Nucleus accumbens (tissue), 56 donors: ENCODE measurements around the gene TTC3.

ENCODE experiments used
- DNase-seq, 56 donors: peaks; one replicate each; lab custom pipeline; 2025; lab: John Stamatoyannopoulos, UW

TTC3 gene

GRCh38 chr21:37058261-37058660, 14.8 kb upstream of the TTC3 start:
- DNase-seq: peak in 5 of 56 donors; percentile 8 to 23 (median 15)

- DNase-seq: no peak
Observed at GRCh38 chr21:37059181-37059580, 13.9 kb upstream of the TTC3 start.

GRCh38 chr21:37060296-37060695, 12.8 kb upstream of the TTC3 start:
- DNase-seq: peak in 34 of 56 donors; percentile 8 to 76 (median 38)

DNA sequence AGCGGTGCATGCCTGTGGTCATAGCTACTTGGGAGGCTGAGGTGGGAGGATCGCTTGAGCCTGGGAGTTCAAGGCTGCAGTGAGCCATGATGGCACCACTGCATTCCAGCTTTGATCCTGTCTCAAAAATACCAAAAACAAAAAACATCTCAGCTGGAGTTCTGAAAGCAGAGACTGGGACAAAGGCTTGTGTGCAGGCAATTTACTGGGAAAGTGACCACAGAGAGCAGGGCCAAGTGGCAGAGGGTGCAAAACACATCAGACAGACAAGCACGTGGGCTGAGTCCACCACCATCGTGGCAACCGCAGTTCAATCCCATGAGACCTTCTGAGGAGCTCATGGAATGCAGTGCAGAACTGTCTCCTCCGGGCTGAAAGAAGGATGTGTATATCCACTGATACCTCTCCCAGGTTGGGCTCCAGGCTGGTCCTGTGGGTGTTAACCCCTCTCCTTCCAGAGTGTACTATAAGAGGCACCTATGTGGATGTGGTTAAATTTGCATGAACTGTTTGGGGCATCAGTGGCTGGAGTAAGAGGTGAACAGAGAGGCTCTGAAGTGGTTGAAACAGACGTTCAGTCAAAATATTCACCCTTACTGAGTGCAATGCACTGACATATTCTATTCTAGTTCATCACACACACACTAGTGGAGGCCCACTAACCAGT, 11.0 kb upstream of the TTC3 start:
- no peak for DNase-seq

DNA sequence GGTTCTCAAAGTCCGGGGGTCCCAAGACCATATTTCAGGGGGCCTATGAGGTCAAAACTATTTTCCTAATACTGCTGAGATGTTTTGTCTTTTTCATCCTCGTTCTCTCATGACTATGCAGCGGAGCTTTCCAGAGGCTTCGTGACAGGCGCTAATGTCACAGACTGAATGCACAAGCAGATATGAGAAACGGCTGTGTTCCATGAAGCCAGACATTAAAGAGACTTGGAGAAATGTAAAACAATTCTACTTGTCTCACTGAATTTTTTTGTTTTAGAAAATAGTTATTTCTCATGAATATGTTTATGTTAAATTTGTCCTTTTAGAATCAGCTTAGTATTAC, 10.5 kb upstream of the TTC3 start:
- peak in 1 of 56 donors; percentile 25 for DNase-seq

DNA sequence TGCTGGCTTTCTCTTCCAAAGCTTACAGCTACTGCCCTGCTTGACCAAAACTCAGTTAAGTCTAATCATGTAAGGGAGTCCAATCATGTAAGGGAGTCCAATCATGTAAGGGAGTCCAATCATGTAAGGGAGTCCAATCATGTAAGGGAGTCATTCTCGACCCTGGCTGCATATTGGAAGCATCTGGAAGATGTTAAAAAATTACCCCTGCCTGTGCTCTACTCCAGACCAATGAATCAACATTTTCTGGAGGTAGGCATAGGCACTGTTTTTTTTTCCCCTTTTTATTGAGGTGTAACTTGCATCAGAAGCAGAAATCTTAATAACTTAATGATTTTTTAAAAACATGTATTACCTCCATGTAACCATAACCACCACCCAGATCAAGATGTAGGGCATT, 9.6 kb upstream of the TTC3 start:
- DNase-seq: no peak

DNA sequence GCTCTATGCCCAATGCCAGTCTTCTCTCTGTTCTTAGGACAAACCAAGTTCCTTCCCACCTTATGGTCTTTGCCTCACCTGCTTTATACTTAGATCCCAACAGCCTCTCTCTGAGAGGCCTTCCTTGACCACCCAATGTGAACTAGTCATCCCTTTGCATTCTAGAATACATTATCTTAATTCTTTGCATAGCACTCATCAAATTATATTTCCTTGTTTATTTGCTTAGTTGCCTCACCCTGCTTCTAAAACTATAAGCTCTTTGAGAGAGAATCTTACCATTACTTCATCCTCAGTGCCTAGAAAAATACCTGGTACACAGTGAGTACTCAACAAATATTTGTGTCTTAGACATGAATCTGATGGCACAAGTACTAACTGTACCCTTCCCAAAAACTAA, 8.2 kb upstream of the TTC3 start:
- DNase-seq: no peak

DNA sequence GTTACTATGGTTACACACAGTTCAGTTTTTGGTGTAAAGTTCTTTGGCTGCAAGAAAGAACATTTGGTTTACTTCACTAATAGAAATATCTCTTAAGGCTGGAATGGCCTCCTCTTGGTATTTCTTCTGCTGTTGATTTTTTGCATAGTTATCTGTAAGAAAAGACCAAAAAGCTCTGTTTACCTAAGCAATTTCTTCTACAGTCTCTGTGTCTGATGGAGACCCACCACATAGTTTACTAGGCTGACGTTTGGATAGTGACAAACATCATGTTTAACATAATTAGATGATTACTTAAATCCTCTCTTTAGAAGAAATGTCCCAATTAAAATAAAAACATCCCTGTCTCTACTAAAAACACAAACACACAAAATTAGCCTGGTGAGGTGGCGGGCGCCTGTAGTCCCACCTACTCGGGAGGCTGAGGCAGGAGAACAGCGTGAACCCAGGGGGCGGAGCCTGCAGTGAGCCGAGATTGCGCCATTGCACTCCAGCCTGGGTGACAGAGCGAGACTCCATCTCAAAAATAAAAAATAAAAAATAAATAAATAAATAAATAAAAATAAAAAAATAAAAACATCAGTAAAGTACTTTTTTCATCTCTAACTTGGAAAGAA, 7.4 kb upstream of the TTC3 start:
- DNase-seq: no peak

DNA sequence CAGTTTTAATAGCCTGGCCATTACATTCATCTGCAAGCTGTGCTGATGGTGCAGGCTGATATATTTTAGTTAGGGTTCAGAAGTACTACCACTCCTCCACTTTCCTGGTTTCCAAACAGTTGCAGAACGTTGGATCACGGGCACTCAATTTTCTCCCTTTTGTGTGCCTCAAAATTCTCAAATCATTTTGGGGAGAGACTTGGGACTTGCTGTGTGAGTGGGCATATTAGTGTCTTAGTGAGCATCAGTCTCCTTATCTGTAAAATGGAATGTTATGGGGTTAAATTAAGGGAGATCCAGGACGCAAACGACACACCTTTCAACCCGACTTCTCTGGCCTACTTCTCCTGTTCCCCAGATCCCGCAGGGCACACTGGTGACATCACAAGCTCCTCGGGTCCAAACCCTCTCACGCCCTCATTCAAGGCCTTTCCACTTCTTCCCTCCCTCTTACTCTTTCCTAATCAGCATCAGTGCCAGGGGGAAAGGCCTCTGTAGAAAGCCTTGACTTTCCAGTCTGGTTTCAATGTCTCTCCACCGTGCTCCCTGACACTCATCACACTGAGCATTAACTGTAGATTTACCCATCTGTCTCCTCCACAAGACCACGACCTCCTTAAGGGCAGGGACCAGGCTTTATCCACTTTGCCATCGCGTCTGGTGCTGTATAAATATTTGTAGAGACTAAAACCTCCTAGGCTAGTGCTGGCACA, 1.3 kb upstream of the TTC3 start:
- DNase-seq: peak in 21 of 56 donors; percentile 12 to 60 (median 39)

DNA sequence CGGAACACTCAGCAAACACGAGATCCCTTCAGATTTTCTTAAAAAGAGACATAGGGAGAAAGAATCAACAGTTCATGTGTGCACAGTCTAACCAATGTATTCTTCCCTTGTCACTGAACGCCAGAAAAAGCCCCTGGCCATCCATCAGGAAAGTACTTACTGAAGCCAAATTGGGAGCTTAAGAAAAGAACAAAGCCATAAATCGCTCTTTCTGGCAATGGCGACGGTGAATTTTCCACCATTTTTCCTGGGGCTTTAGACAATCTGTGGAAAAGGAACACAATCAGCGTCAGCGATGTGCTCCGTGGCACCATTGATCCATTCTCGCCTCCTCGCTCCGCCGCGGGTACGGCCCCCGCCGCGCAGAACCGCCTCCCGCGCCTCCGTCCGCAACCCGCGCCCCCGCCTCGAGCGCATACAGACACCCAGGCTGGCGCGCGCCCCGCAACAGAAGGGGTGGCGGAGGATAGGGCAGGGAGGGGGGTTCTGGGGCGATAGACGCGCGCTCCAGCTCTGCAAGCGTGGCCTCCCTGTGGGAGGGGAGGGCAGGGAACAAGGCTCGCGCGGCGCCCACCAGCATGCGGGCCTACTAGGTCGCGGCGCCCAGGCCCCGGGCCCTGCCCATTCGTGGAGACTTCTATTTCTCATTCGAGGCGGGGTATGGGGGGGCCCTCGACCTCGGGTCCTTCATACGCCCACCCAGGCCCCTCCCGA, 623 bp upstream of the TTC3 start:
- peak in 51 of 56 donors; percentile 68 to 99 (median 93) for DNase-seq

DNA sequence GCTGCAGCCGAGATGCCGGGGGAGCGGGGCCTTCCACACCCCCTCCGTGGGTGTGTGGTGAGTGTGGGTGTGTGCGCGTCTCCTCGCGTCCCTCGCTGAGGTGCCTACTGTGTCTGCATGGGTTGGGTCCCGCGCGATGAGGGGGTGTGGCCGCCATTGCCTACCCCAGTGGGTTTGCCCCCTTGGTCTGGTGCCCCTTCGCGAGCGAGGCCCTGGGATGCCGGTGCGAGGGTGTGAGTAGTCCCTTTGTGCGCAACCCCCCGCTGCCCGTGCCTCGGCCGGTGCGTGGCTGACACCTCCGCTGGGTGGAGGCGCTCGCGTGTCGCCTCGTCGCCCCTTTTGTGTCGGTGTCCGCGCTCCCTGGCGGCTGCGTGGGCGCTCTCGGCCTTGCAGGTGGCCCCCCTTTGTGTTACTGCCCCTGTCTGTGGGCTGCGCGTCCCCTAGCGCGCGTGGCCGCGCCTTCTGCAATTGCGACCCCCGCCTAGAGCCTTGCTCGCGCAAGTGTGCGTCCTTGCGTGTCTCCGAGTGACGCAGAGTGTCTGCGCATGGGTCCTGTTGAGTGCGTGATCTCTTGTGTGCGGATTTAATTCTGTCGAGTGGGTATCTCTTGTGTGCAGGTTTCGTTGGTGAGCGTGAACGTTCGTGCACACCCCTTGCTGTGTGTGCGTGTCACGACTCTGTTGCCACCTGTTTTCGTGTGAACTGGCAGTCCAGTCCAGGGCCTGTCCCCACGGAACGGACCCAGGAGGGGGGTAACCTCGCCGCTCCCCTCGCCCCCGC, 553 bp downstream of the TTC3 start:
- peak in 54 of 56 donors; percentile 24 to 89 (median 77) for DNase-seq

DNA sequence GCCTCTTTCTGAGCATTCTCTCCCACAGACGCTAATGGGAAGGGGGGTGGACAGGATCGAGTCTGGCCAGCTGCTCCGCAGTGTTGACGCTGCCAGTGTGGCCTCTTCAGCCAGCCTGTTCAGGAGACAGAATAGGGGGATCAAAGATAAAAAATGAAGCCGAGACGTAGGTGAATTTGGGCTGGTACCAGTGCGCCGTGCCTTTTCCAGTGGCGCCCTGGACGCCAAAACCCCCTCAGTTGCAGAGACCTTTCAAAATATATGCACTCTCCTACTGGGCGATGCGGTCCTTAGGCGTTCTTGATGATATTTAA, 1.1 kb downstream of the TTC3 start:
- no peak for DNase-seq

DNA sequence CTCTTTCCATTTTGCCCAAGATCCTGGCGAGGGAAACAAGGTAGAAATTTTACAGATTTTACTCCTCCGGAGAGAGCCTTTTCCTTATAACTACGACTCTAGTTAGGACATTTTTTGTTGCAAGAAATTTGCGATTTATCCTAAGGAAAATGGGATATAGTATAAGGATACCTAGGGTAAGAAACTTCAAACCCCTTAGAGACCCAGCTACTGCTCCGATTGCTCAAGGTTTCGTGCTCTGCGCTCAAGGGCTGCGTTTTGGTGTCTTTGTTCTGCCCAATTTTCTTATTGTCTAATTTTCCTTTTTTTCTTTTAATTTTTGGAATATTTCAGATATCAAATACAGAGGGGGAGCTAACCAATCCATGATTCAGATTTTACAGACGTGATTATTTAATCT, 1.5 kb downstream of the TTC3 start:
- no peak for DNase-seq

DNA sequence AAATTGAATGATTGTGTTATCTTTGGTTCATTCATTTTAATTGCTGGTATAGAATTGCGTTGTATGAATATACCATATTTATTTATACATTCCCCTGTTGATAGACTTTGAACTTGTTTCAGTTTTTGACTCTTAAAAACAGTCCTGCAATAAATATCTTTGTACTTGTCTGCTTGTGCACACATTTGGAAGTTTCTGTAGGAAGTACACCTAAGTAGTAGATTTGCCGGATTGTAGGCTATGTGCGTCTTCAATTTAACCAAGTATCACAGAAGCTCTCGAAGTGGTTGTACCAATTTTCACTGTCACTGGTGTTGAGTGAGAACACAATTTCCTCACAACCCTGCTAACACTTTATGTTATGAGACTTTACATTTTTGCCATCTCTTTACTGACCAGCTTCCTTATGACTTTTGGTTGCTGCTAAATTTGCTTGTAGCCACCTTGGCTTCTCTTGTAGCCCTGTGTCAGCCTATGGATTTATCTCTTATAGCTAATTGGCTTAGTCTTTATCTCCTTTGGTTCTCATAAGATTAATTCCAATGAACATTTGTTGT, 2.2 kb downstream of the TTC3 start:
- DNase-seq: no peak

DNA sequence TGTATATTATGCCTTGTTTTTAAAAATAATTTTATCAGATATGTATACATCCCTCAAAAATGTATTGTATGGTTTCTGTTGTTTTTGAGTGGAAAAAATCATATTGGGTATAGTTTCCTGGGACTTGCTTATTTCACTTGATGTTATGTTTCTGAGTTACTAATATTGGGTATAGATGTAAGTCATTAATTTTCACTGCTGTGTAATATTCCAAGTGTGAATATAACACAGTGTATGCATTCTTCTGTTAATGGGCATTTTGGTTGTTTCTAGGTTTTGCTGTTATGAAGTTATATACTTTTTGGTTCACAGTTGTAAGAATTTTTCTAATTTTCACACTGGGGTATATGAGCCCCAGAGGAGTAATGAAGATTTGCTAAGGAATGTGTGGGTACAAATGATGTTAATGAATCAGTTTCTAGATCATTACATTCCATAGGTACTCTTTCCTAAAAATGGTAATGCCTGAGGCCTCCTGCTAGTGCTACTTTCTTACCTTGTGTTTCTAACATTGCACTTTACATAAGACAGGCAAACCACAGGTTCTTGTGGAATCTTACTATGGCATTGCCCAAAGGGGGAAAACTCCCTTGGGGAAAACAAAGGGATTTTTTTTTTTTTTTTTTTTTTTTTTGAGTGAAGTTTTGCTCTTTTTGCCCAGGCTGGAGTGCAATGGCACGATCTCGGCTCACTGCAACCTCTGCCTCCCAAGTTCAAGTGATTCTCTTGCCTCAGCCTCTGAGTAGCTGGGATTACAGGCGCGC, 3.2 kb downstream of the TTC3 start:
- no peak for DNase-seq

GRCh38 chr21:37077403-37077802, 4.3 kb downstream of the TTC3 start:
- DNase-seq: no peak

DNA sequence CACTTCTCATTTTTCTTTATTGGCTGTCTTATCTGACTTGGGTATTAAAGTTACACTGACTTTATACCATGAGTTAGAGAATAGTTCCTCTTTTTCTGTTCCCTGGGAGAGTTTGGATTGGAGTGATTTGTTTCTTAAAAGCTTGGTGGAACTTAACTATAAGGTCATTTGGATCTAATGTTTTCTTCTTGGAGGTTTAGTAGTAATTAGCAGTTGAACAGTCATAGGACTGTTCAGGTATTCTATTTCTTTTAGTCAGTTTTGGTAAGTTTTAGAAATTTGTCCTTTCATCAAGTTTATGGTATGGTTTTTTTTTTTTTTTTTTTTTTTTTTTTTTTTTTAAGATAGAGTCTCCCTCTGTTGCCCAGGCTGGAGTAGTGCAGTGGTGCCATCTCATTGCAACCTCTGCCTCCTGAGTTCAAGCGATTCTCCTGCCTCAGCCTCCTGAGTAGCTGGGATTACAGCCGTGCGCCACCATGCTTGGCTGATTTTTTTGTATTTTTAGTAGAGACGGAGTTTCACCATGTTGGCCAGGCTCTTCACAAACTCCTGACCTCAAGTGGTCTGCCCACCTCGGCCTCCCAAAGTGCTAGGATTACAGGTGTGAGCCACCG, 6.3 kb downstream of the TTC3 start:
- no peak for DNase-seq

GRCh38 chr21:37082375-37082774, 9.3 kb downstream of the TTC3 start:
- no peak for DNase-seq

- no peak for DNase-seq
Observed at GRCh38 chr21:37082856-37083528, 9.9 kb downstream of the TTC3 start.
